SU-DHL-6 (cell line): ENCODE data around the gene BLM.

Experiments used
- EZH2phosphoT487 ChIP-seq: fragments of 200-600 bp; sonication (generic), shearing (Covaris generic); conservative IDR thresholded peaks from 2 replicates; pipeline ENCODE4 v1.6.1; 2018; ENCODE audit warnings: mild to moderate bottlenecking, antibody characterized with exemption, low read length, moderate library complexity, mixed read lengths
- TF ChIP-seq, protein P1 (sequence below): fragments of 200-600 bp; sonication (generic); IDR thresholded peaks from one replicate; pipeline ENCODE4 v1.5.1; 2017; ENCODE audit warnings: antibody characterized with exemption, mild to moderate bottlenecking, low read length, moderate library complexity; ENCODE audit not compliant: insufficient read depth, poor library complexity, severe bottlenecking

DNA sequence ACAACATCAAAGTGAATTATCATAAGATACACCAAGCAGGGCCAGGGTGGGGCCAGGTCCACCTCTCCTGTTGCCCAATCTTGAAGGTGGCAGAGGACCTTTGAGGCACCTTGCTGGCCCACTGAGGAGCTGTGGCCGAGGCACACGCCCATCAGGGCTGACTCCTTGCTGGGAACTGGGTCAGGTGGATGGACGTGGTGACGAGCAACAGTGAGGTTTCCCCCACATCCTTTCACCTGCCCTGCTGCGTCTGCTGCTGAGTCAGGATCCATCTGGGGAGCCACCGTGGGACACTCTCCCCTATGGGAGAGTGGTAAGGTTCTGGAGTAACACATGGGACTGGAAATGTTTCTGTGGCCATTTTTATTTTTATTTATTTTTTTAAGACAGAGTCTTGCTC lies 134.0 kb downstream of the BLM start:
- TF ChIP-seq, protein P1, sequence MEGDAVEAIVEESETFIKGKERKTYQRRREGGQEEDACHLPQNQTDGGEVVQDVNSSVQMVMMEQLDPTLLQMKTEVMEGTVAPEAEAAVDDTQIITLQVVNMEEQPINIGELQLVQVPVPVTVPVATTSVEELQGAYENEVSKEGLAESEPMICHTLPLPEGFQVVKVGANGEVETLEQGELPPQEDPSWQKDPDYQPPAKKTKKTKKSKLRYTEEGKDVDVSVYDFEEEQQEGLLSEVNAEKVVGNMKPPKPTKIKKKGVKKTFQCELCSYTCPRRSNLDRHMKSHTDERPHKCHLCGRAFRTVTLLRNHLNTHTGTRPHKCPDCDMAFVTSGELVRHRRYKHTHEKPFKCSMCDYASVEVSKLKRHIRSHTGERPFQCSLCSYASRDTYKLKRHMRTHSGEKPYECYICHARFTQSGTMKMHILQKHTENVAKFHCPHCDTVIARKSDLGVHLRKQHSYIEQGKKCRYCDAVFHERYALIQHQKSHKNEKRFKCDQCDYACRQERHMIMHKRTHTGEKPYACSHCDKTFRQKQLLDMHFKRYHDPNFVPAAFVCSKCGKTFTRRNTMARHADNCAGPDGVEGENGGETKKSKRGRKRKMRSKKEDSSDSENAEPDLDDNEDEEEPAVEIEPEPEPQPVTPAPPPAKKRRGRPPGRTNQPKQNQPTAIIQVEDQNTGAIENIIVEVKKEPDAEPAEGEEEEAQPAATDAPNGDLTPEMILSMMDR: no peak
- no peak for TF ChIP-seq EZH2phosphoT487
